T-helper 1 cell treated with Interleukin-12 subunit alpha and Interleukin-12 subunit beta and Interleukin-4 antibody, amounts not matched to agents 30 μg/mL and 1 μg/mL, for 36 hours (primary cell): ENCODE results near the gene GNAI3.
"Not testable (repeated sequence)": the region's sequence is repeated elsewhere in the genome, so short reads cannot be mapped to it uniquely, and the experiment has no call there.

Experiments
- H3K27ac Mint-ChIP-seq: one replicate; pipeline ENCODE4 v1.8.0; 2021; ENCODE audit warnings: mild to moderate bottlenecking, mixed read lengths
- H3K27me3 Mint-ChIP-seq: one replicate; pipeline ENCODE4 v1.8.0; 2021; ENCODE audit warnings: low read depth, mixed read lengths
- H3K36me3 Mint-ChIP-seq: one replicate; pipeline ENCODE4 v1.8.0; 2021; ENCODE audit warnings: low read depth, mixed read lengths
- H3K4me1 Mint-ChIP-seq: one replicate; pipeline ENCODE4 v1.8.0; 2021; ENCODE audit warnings: low read depth, mixed read lengths
- H3K4me3 Mint-ChIP-seq: one replicate; pipeline ENCODE4 v1.8.0; 2021; ENCODE audit warnings: mild to moderate bottlenecking, moderate library complexity, mixed read lengths
- H3K9me3 Mint-ChIP-seq: one replicate; pipeline ENCODE4 v1.8.0; 2021; ENCODE audit warnings: mixed read lengths

The GNAI3 gene

DNA sequence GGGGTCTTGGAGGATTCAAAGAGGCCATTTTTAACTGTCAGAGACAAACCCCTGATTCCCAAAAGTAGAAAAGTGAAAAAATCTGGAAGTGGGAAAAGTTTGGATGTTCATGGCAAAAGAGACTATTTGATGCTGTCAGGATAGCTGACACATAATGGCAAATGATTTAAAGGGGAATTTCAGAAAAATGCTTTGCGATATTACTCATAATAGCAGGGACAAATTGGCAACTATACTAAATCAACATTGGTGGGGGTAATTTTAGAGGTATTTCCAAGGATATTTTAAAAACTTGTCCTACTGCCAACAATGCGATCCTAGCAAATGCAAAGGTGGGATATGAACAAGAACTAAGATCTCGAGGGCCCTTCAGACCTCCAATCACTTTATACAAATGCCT, 102.2 kb downstream of the GNAI3 start:
- Mint-ChIP-seq H3K4me1 (peaks cover 12% of the 10 kb centered on the region), H3K27ac (no peak overlapping the region), H3K36me3 (no peaks in the 10 kb centered on the region), H3K9me3 (no peaks in the 10 kb centered on the region), H3K4me3 (no peak overlapping the region), H3K27me3 (peaks cover 54% of the 10 kb centered on the region)

DNA sequence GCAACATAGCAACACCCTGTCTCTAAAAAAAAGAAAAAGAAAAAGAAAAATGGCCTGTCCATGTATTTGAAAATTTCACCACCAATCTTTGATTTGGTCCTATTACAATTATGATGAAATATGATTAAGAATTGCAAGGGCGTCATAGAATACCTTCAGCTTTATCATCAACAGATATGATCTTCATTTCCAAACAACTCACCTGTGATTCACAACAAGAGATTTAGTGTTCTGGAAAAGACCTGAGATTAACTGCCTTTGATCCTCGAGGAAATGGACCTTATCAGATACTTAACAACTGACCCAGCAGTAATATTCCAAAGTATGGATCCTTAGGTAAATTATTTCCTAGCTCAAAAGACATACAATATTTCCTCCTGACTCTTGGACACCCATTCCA, 104.0 kb downstream of the GNAI3 start:
- Mint-ChIP-seq H3K27me3 (peaks cover 46% of the 10 kb centered on the region), H3K36me3 (peaks cover 1% of the 10 kb centered on the region), H3K27ac (no peak overlapping the region), H3K4me1 (peaks cover 19% of the 10 kb centered on the region), H3K9me3 (no peaks in the 10 kb centered on the region), H3K4me3 (no peak overlapping the region)

DNA sequence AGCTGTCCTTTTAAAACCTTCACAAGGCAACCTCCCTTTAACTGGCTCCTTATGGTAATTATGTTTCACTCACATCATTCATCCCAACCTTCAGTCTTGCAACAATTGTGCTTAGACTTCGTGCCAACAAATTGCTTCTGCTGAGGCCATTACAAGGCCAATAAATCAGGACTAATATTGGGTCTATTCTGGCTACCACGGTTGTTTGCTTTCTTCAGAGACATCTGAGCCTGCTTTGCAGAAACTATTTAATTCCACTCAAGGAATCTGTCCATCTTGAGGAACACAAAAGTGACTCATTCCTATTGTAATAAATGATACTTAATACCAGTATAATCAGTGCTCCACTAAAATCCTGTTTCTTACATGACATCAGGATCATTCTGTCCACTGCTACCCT, 104.9 kb downstream of the GNAI3 start:
- Mint-ChIP-seq H3K27ac (no peak overlapping the region), H3K4me1 (peaks cover 21% of the 10 kb centered on the region), H3K27me3 (peaks cover 44% of the 10 kb centered on the region), H3K9me3 (no peaks in the 10 kb centered on the region), H3K36me3 (peaks cover 2% of the 10 kb centered on the region), H3K4me3 (no peak overlapping the region)

DNA sequence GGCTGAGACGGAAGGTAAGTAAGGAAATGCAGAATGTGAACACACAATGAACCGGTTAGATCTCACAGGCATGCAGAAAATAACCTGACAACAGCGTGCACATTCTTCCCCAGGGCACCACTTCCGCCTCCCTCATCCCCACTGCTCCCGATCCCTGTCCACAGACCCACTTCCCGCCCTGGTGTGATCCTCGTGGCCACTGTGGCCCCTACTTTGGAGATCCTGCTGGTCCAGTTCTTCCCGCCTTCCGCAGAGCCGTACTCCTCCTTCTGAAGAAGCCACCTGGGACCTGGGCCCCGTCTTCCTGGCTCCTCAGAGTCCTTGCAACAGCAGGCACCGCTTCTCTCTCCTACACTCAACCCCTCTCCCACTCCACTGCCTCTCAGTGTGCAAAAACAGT, 106.1 kb downstream of the GNAI3 start:
- Mint-ChIP-seq H3K4me3 (no peak overlapping the region), H3K27me3 (peaks cover 44% of the 10 kb centered on the region), H3K36me3 (peaks cover 3% of the 10 kb centered on the region), H3K27ac (no peak overlapping the region), H3K4me1 (peaks cover 17% of the 10 kb centered on the region), H3K9me3 (no peaks in the 10 kb centered on the region)

DNA sequence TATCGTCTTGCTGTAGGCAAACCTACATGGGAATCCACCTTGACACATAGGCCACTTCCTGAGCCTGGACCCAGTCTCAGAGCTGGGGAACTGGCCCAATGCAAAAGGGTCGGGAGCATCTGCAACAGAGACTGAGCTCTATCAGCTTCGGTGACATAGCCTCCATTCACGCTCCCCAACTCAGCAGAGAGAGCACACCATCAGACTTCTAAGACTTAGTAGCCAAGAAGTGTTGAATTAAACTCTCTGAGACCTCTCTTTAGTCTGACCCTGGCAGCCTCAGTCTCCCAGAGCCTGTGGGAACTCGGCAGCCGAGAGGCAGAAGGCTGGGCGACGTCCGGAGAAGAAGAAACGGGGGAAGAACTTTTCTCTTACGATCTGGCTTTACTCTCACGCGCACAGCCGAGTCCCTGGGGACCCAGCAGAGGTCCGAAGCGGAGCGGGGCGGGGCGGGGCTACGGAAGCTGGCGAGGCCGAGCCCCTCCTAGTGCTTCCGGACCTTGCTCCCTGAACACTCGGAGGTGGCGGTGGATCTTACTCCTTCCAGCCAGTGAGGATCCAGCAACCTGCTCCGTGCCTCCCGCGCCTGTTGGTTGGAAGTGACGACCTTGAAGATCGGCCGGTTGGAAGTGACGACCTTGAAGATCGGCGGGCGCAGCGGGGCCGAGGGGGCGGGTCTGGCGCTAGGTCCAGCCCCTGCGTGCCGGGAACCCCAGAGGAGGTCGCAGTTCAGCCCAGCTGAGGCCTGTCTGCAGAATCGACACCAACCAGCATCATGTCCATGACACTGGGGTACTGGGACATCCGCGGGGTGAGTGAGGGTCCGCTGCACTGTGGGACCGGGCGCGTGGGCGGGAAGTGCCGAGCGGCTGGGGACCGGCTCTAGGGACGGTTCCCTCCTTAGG, 107.5 kb downstream of the GNAI3 start, which contains the start of gene GSTM4:
Gene GSTM4, plus strand, starts transcription at position 485 of the 905 bp plus-strand sequence. Its CDS starts 291 bp downstream, at position 776.
- peak within 1 kb of the TSS; percentile 96 for H3K27ac Mint-ChIP-seq
- H3K9me3 Mint-ChIP-seq, result no peaks in the 10 kb centered on the region
- H3K4me1 Mint-ChIP-seq, result peaks cover 17% of the 10 kb centered on the region
- H3K27me3 Mint-ChIP-seq, result peaks cover 38% of the 10 kb centered on the region
- peaks cover 3% of the 10 kb centered on the region for H3K36me3 Mint-ChIP-seq
- H3K4me3 Mint-ChIP-seq, result peak within 1 kb of the TSS; percentile 96

DNA sequence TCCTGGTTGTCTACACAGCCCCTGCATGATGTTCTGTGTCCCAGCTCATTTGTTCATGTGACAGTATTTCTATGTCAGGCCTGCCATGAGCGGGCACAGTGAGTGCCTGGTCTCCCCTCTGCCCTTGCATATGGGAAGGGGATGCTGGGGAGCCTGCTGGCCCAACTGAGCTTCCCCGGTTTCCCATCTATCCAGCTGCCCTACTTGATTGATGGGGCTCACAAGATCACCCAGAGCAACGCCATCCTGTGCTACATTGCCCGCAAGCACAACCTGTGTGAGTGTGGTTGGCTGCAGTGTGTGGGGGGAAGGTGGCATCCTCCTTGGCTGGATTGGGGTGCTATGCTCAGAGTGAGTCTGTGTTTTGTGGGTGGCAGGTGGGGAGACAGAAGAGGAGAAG, 109.0 kb downstream of the GNAI3 start:
- Mint-ChIP-seq H3K36me3 (peaks cover 6% of the 10 kb centered on the region), H3K4me1 (peaks cover 20% of the 10 kb centered on the region), H3K4me3 (peak overlapping the region; percentile 61), H3K27me3 (peaks cover 24% of the 10 kb centered on the region), H3K27ac (no peak overlapping the region), H3K9me3 (no peaks in the 10 kb centered on the region)

- peaks cover 6% of the 10 kb centered on the region for H3K36me3 Mint-ChIP-seq
- peaks cover 20% of the 10 kb centered on the region for H3K27me3 Mint-ChIP-seq
- H3K27ac Mint-ChIP-seq, result no peak overlapping the region
- H3K4me1 Mint-ChIP-seq, result peaks cover 20% of the 10 kb centered on the region
- H3K4me3 Mint-ChIP-seq, result no peak overlapping the region
- H3K9me3 Mint-ChIP-seq, result no peaks in the 10 kb centered on the region
Measured at GRCh38 chr1:109657970-109658369, 109.6 kb downstream of the GNAI3 start.

DNA sequence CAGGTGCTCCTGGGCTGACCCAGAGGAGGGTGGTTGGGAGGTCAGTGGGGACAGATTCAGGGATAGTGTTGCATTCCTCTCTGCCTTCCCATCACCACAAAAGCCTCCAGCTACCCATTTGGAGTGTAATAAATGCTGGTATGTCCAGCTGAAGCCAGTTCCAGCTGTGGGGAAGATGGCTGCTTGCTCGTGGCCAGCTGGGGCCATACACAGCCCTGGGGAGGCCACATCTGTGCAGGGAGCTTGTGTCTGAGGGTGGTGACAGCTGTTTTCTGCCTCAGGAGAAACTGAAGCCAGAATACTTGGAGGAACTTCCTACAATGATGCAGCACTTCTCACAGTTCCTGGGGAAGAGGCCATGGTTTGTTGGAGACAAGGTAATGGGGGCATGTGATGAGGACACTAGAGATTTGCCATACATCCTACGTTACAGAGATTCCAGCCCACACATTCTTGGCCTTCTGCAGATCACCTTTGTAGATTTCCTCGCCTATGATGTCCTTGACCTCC, 110.2 kb downstream of the GNAI3 start:
- Mint-ChIP-seq H3K4me3 (no peak overlapping the region), H3K27ac (peak overlapping the region; percentile 28), H3K27me3 (peaks cover 14% of the 10 kb centered on the region)

GRCh38 chr1:109659145-109659544, 110.7 kb downstream of the GNAI3 start:
- Mint-ChIP-seq H3K27ac (peak overlapping the region; percentile 28), H3K27me3 (peaks cover 8% of the 10 kb centered on the region), H3K4me3 (no peak overlapping the region), H3K9me3 (no peaks in the 10 kb centered on the region), H3K36me3 (peaks cover 6% of the 10 kb centered on the region), H3K4me1 (peaks cover 20% of the 10 kb centered on the region)

More for the DNA sequence above, 110.2 kb downstream of the GNAI3 start:
- Mint-ChIP-seq H3K4me1 (peaks cover 20% of the 10 kb centered on the region), H3K9me3 (no peaks in the 10 kb centered on the region), H3K36me3 (peaks cover 6% of the 10 kb centered on the region)

DNA sequence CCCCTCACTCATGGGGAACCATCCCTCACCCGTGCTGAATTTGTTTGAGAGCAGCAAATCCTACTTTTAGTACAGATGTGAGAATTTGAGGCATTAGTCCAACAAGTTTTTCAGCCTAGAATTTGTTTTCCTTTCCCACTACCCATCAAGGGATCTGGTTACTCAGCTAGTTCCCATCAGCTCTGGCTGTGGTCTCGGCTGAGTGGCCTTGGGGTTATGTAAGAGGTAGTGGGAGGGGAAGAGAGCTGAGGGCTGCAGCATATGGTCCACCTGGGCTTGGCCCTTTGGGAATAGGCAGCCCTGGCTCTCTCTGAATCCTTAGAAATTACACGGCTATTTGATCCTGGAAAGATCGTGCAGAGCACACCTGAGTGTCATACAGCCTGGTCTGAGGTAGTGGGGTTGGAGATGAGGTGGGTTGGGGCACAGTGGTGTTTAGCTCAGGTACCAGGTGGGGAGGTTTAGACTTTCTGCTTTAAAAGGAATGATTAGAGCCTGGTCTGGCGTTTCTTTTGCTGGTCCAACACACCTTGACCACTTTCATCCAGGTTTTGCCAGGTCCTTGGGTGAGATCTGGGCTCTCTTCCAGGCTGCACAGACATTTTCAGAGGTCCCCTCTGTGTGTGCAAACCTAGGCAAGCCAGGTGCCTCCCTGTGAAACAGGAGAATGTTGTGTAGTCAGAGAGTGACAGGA, 111.7 kb downstream of the GNAI3 start:
- no peaks in the 10 kb centered on the region for H3K27me3 Mint-ChIP-seq
- peaks cover 16% of the 10 kb centered on the region for H3K4me1 Mint-ChIP-seq
- H3K27ac Mint-ChIP-seq, result no peak overlapping the region
- H3K4me3 Mint-ChIP-seq, result no peak overlapping the region
- H3K9me3 Mint-ChIP-seq, result no peaks in the 10 kb centered on the region
- H3K36me3 Mint-ChIP-seq, result peaks cover 6% of the 10 kb centered on the region

DNA sequence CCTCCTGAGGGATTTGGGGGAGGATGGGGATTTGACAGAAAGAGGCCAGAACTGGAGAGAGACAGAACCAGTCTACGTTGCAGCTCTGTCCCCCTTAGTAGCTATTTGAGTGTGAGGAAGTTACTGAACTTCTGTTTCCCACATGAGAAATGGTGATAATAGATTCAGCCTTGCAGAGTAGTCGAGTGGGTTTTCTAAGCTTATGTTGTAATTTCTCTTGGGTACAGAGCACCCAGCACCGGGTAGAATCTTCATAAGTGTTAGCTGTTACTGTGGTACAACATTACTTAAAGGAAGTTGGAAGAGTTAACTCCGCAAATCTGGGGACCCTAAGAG, 112.2 kb downstream of the GNAI3 start:
- peaks cover 10% of the 10 kb centered on the region for H3K4me1 Mint-ChIP-seq
- H3K9me3 Mint-ChIP-seq, H3K27me3 Mint-ChIP-seq, H3K27ac Mint-ChIP-seq, H3K36me3 Mint-ChIP-seq, H3K4me3 Mint-ChIP-seq: not testable (repeated sequence)

DNA sequence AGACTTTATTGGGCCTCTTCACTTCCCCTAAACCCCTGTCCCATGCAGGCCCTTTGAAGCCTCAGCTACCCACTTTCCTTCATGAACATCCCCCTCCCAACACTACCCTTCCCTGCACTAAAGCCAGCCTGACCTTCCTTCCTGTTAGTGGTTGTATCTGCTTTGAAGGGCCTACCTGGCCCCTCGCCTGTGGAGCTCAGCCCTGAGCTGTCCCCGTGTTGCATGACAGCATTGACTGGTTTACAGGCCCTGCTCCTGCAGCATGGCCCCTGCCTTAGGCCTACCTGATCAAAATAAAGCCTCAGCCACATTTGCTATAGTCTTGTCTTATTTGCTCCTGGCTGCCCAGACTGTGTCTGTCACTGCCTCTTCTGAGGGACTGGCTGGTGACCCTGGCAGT, 113.0 kb downstream of the GNAI3 start:
- peaks cover 4% of the 10 kb centered on the region for H3K36me3 Mint-ChIP-seq
- H3K4me1 Mint-ChIP-seq, result peaks cover 8% of the 10 kb centered on the region

DNA sequence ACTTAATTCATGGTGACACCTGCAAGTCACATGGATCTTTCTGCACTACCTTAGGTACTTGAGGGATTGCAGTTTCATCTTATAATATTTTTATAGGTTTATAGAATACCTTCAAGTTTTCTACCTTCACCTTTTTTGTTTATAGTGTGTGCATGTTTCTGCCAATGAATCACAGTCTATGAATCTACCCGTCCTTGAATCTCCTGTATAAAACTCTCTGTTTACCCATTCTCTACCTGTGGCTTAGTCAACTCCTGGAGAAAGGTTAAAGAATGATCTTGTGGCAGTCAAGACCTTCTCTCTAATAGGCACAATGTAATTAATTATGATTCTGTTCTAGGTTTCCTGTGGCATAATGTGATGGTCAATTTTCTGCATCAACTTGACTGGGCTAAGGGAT, 116.3 kb downstream of the GNAI3 start:
- H3K4me1 Mint-ChIP-seq, result peaks cover 16% of the 10 kb centered on the region
- no peak overlapping the region for H3K27ac Mint-ChIP-seq
- H3K4me3 Mint-ChIP-seq, result no peak overlapping the region

More for the DNA sequence above, 113.0 kb downstream of the GNAI3 start:
- Mint-ChIP-seq H3K9me3 (no peaks in the 10 kb centered on the region), H3K4me3 (no peak overlapping the region), H3K27me3 (no peaks in the 10 kb centered on the region), H3K27ac (no peak overlapping the region)

DNA sequence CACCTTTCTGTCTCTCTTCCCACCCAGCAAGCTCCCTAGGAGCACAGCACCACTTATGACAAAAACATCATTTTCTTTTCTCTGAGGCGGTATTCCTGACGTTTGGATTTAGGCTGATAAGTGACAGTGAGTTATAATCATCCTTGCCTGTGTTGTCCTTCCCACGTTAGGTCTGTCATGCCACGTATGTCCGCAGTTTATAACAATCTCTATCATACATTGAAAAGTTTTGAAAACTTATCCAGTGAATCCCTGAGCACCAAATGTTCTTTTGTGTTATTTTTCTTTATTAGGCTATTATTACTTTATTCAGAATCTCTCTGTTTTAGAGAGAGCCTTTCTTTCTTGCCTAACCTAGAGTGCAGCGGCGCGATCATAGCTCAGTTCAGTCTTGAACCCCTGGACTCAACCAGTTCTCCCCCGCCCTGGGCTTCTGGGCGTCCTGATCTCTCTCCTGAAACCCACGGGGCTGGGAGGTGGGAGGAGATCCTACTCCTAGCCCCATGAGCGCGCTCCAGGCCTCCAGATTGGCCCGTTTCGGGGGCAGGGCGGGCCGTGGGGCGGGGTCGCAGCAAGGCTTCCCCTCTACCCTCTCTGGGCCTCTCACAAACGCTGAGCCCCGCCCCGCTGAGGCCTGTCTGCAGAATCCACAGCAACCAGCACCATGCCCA, 119.2 kb downstream of the GNAI3 start, which contains the start of gene GSTM2:
Gene GSTM2, plus strand, starts transcription at position 606 of the 671 bp plus-strand sequence. Its CDS starts 59 bp downstream, at position 665.
- Mint-ChIP-seq H3K9me3 (no peaks in the 10 kb centered on the region), H3K4me3 (peak within 1 kb of the TSS; percentile 68), H3K4me1 (peaks cover 24% of the 10 kb centered on the region), H3K27me3 (no peaks in the 10 kb centered on the region), H3K36me3 (peaks cover 9% of the 10 kb centered on the region), H3K27ac (peak within 1 kb of the TSS; percentile 14)

More for the DNA sequence above, 116.3 kb downstream of the GNAI3 start:
- H3K36me3 Mint-ChIP-seq, result peaks cover 4% of the 10 kb centered on the region
- H3K9me3 Mint-ChIP-seq, result no peaks in the 10 kb centered on the region
- no peaks in the 10 kb centered on the region for H3K27me3 Mint-ChIP-seq
